GM13976 (cell line): ENCODE measurements around the gene MACROD1.

ENCODE experiments used
- DNase-seq: peaks from one replicate; pipeline ENCODE4 v3.0.0; 2012; ENCODE audit warnings: low spot score
- CTCF ChIP-seq: IDR thresholded peaks from 2 replicates; pipeline ENCODE4 v1.5.1; 2012; ENCODE audit warnings: borderline replicate concordance, mild to moderate bottlenecking; ENCODE audit not compliant: insufficient read depth; ENCODE audit errors: extremely low read depth, missing control alignments, control extremely low read depth
- in situ Hi-C: fragments of 300-500 bp; cut with MboI; formaldehyde crosslinking; loops from one replicate; pipeline ENCODE4 v1.12.0; 2022; ENCODE audit warnings: low sequenced_read_pairs, mixed read lengths, inconsistent platforms; ENCODE audit not compliant: unreplicated experiment

MACROD1 gene

GRCh38 chr11:64001484-64002420 is 164.2 kb downstream of the MACROD1 start:
- in situ Hi-C loops = no loop called here
- no peak for DNase-seq
- no peak for TF ChIP-seq CTCF

- TF ChIP-seq CTCF = no peak
- in situ Hi-C loops = no loop called here
- DNase-seq = no peak
Observed at GRCh38 chr11:64000740-64001483, 165.0 kb downstream of the MACROD1 start.

DNA sequence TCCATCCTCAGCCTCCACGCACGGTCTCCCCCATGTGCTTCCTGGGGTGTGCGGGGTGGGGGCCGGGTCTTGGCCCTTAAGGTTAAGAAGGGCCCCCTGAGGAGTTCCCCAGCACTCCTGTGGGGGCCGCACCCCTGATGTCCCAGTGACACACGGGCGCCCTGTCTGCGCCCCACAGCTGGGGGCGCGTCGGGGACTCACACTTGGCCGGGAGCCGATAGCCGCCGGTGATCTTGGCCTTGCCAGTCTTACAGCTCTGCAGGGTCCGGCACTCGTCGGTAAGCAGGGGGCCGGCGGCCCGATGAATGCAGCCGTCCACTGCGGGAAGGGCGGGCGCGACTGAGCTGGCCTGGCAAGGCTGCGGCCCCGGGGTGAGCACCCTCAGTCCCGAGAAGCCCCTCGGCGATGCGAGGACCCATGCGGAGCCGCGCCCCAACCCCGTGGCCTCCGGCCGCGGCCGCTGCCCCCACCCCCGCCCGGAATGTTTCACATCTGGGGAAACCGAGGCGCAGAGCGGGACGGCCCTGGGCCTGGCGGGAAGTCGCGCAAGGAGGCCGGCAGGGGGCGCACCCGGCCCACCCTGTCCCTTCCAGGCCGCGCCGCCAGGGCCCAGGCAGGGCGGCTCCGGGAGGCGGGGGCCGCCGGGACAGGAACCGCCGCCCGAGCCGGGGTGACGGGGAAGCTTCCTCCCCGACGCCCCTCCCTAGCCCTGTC is 165.7 kb downstream of the MACROD1 start:
- DNase-seq = peak; percentile 94
- peak; percentile 83 for TF ChIP-seq CTCF
- in situ Hi-C loops = no loop called here

- DNase-seq = peak; percentile 84
- in situ Hi-C loops = loop anchor here (10.0 to 25.0 kb wide), 2 partner anchors 145 to 288 kb away; partner anchors contain the start of genes BAD, GPR137 and KCNK4
- TF ChIP-seq CTCF = no peak
Observed at GRCh38 chr11:63999349-64000025, 166.4 kb downstream of the MACROD1 start.

DNA sequence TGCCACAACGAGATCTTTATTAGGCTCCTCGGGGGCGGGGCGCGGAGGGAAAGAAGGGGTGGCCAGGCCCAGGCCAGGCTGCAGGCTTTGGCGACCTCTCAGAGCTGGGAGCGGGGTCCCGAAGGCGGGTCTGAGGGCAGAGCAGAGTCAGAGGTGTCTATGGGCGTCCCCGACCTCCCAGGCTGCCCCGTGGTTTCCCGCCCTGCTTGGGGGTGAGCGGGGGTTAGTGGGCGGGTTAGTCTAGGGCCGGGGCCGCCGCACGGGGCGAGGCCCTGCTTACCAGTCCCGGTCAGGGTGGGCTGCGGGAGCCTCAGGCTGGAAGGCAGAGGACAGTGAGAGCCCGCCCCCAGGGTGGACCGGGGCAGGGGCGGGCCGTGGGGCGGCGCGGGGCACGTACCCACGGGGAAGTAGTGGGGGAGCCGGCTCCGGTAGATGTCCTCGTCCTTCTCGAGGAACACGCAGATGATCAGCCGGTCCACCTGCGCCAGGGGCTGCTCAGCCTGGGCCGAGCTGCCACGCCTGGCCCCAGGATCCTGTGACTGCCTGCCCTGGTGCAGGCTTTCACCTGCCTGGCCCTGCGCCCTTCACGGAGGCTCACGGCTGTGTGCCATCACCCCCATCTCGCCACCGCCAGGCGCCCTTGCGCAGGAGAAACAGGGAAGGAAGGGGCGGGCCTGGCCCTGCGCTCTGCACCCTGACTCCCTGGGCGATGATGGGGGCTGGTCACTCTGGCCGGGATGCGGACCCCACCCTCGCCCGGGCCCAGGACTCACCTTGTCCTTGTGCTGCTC is 167.2 kb downstream of the MACROD1 start:
- TF ChIP-seq CTCF = no peak
- in situ Hi-C loops = loop anchor here (10.0 to 25.0 kb wide), 2 partner anchors 146 to 289 kb away; partner anchors contain the start of genes BAD, GPR137 and KCNK4
- no peak for DNase-seq
